KMS-11 (cell line): ENCODE results near the gene CALHM1.

Source experiments
- H2AFZ ChIP-seq: fragments of 200-600 bp; sonication (generic); 2 replicates; pipeline ENCODE4 v1.6.1; 2016; ENCODE audit warnings: antibody characterized with exemption, mixed run types, low read depth
- H3K27ac ChIP-seq: fragments of 200-600 bp; sonication (generic); 2 replicates; pipeline ENCODE4 v1.6.1; 2016; ENCODE audit warnings: mild to moderate bottlenecking, mixed run types
- H3K27me3 ChIP-seq: fragments of 200-600 bp; sonication (generic); 2 replicates; pipeline ENCODE4 v1.6.1; 2017; ENCODE audit warnings: mild to moderate bottlenecking, low read depth, mixed run types, moderate library complexity; ENCODE audit not compliant: insufficient read depth
- H3K36me3 ChIP-seq: fragments of 200-600 bp; sonication (generic); 2 replicates; pipeline ENCODE4 v1.6.1; 2017; ENCODE audit warnings: mild to moderate bottlenecking, mixed run types; ENCODE audit not compliant: insufficient read depth
- H3K4me1 ChIP-seq: fragments of 200-600 bp; sonication (generic); 2 replicates; pipeline ENCODE4 v1.6.1; 2016; ENCODE audit warnings: mild to moderate bottlenecking, low read depth, mixed run types; ENCODE audit not compliant: poor library complexity, severe bottlenecking
- H3K4me2 ChIP-seq: fragments of 200-600 bp; sonication (generic); 2 replicates; pipeline ENCODE4 v1.7.0; 2016; ENCODE audit warnings: mild to moderate bottlenecking, mixed run types
- H3K4me3 ChIP-seq: fragments of 200-600 bp; sonication (generic); IDR thresholded peaks from 2 replicates; pipeline ENCODE4 v1.6.1; 2017; ENCODE audit warnings: low read depth, low read length, mixed read lengths; ENCODE audit not compliant: insufficient read depth
- H3K79me2 ChIP-seq: fragments of 200-600 bp; sonication (generic); 2 replicates; pipeline ENCODE4 v1.6.1; 2016; ENCODE audit warnings: low read depth, mixed run types; ENCODE audit not compliant: insufficient read depth
- H3K9ac ChIP-seq: fragments of 200-600 bp; sonication (generic); 2 replicates; pipeline ENCODE4 v1.6.1; 2016; ENCODE audit warnings: mild to moderate bottlenecking, mixed run types
- H4K20me1 ChIP-seq: fragments of 200-600 bp; sonication (generic); 2 replicates; pipeline ENCODE4 v1.6.1; 2016; ENCODE audit warnings: mild to moderate bottlenecking, mixed run types; ENCODE audit not compliant: insufficient read depth
- TF ChIP-seq, protein P1 (sequence below): fragments of 200-600 bp; sonication (generic); conservative IDR thresholded peaks from 2 replicates; pipeline ENCODE4 v1.6.1; 2017; ENCODE audit warnings: low read depth, mild to moderate bottlenecking, antibody characterized with exemption, low read length, moderate library complexity, mixed read lengths

The CALHM1 gene

DNA sequence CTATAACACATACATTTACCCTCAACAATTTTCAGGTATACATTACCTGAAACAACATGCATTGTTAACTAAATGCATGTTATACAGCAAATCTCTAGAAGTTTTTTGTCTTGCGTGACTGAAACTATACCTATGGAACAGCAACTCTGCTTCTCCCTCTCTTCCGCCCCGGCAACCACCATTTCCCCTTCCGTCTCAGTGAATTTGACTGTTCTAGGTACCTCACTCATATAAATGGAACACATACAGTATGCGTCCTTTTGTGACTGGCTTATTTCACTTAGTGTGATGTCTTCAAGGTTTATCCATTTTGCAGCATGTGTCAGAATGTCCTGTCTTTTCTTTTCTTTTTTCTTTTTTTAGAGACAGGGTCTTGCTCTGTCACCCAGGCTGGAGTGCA, 29.1 kb downstream of the CALHM1 start:
- H2AFZ ChIP-seq: no peak overlapping the region
- no peaks in the 10 kb centered on the region for H3K4me1 ChIP-seq
- H4K20me1 ChIP-seq: no peaks in the 10 kb centered on the region
- TF ChIP-seq, protein P1, sequence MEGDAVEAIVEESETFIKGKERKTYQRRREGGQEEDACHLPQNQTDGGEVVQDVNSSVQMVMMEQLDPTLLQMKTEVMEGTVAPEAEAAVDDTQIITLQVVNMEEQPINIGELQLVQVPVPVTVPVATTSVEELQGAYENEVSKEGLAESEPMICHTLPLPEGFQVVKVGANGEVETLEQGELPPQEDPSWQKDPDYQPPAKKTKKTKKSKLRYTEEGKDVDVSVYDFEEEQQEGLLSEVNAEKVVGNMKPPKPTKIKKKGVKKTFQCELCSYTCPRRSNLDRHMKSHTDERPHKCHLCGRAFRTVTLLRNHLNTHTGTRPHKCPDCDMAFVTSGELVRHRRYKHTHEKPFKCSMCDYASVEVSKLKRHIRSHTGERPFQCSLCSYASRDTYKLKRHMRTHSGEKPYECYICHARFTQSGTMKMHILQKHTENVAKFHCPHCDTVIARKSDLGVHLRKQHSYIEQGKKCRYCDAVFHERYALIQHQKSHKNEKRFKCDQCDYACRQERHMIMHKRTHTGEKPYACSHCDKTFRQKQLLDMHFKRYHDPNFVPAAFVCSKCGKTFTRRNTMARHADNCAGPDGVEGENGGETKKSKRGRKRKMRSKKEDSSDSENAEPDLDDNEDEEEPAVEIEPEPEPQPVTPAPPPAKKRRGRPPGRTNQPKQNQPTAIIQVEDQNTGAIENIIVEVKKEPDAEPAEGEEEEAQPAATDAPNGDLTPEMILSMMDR: no peak
- no peaks in the 10 kb centered on the region for H3K27me3 ChIP-seq
- H3K79me2 ChIP-seq: no peaks in the 10 kb centered on the region; the same call in 1 of the 2 replicates
- peaks cover 8% of the 10 kb centered on the region; the same call in 1 of the 2 replicates for H3K36me3 ChIP-seq
- H3K4me2 ChIP-seq: no peak overlapping the region
- H3K27ac ChIP-seq: no peak overlapping the region
- H3K4me3 ChIP-seq: no peak overlapping the region
- H3K9ac ChIP-seq: no peak overlapping the region

DNA sequence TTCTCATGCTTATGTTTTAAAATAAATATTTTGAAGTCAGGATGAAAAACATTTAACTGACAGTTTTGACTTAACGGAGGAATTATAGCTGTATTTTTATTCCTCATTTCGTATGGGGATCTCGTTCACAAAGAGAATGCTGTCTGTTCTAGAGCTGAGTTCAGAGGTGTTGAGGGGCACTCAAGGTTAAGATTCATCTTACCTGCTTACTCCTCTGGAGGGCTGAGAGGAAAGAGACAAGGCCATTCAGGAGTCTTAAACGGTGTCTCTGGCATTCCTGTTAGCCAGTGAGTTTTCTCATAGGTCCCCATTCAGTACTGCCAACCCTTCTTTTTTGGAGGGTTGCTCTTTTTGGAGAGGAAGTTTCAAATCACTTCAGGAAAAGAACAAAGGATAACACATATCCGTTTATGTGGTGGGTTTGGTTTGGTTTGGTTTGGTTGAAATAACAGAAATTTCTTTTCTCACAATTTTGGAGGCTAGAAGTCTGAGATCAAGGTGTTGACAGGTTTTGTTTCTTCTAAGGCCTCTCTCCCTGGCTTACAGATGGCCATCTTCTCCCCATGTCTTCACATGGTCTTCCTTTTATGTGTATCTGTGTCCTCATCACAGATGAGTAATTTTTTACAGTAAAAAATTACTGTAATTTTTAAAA, 29.6 kb downstream of the CALHM1 start:
- Histone ChIP-seq H3K36me3 (peaks cover 8% of the 10 kb centered on the region; the same call in 1 of the 2 replicates), H3K79me2 (no peaks in the 10 kb centered on the region; the same call in 1 of the 2 replicates), H3K4me1 (no peaks in the 10 kb centered on the region), H4K20me1 (no peaks in the 10 kb centered on the region), H3K27me3 (no peaks in the 10 kb centered on the region), H3K27ac (no peak overlapping the region), H2AFZ (no peak overlapping the region), H3K4me2 (no peak overlapping the region), H3K9ac (no peak overlapping the region), H3K4me3 (no peak overlapping the region)
- TF ChIP-seq, protein P1: no peak

DNA sequence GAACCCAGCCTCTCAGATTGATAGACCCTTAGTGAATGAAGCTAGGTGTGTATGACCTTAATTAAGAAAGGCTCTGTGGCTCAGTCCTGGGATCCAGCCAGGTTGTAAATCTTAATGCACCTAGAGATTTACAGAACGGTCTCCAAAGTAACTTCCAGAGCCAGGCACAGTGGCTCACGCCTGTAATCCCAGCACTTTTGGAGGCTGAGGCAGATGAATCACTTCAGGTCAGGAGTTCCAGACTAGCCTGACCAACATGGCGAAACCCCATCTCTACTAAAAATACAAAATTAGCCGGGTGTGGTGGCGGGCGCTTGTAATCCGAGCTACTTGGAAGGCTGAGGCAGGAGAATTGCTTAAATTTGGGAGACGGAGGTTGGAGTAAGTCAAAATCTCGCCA, 30.8 kb downstream of the CALHM1 start:
- Histone ChIP-seq H3K27ac (no peak overlapping the region), H3K4me2 (no peak overlapping the region), H3K36me3 (peaks cover 8% of the 10 kb centered on the region; the same call in 1 of the 2 replicates), H3K79me2 (no peaks in the 10 kb centered on the region; the same call in 1 of the 2 replicates), H2AFZ (no peak overlapping the region), H4K20me1 (no peaks in the 10 kb centered on the region), H3K4me1 (no peaks in the 10 kb centered on the region), H3K27me3 (no peaks in the 10 kb centered on the region), H3K4me3 (no peak overlapping the region), H3K9ac (no peak overlapping the region)
- TF ChIP-seq, protein P1: no peak

DNA sequence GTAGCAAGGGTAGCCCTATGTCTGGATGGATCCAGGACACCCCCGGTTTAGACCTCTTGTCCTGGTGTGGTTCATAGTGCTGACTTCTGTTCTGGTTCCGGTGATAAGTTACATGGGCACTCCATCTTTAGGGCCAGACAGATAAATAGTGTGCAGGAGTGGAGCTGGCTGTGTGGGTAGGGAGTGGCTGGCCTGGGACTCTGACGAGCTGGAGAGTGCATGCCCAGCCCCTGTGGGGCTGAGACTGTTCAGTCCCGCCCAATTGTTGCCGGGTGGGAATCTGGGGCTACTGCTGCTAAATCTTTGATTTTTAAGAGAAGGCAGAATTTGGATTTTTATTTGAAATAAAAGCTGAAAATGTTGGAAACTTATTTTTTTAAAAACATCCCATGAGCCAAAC, 35.0 kb downstream of the CALHM1 start:
- Histone ChIP-seq H2AFZ (no peak overlapping the region), H3K4me2 (no peak overlapping the region), H4K20me1 (no peaks in the 10 kb centered on the region), H3K36me3 (peaks cover 8% of the 10 kb centered on the region; the same call in 1 of the 2 replicates), H3K27me3 (no peaks in the 10 kb centered on the region), H3K27ac (no peak overlapping the region), H3K79me2 (no peaks in the 10 kb centered on the region), H3K4me3 (no peak overlapping the region), H3K9ac (no peak overlapping the region), H3K4me1 (no peaks in the 10 kb centered on the region)
- TF ChIP-seq, protein P1: no peak
